Endothelial cell of umbilical vein (primary cell): ENCODE data around the gene GIMAP7. TPM values are rescaled to one million over a fixed set of nuclear protein-coding genes. Genes with fewer than 3 reads are reported as not detected.

Experiments
- BruUV-seq: library from RNA; stranded (reverse); fragments of 400-500 nt; replicated peaks from 2 replicates; lab custom pipeline; 2021; lab: Mats Ljungman, UMichigan
- CTCF ChIA-PET: fragments of 300-600, 350-600 bp; sonication (Branson Sonifier 250); formaldehyde crosslinking; loops from one replicate; lab custom pipeline; 2021; ENCODE audit warnings: antibody characterized with exemption, inconsistent platforms; lab: Charles Lee
- POLR2A ChIA-PET: fragments of 300-600, 350-600 bp; sonication (Branson Sonifier 250); formaldehyde crosslinking; loops from one replicate; lab custom pipeline; 2021; ENCODE audit warnings: antibody characterized with exemption, inconsistent platforms; lab: Charles Lee
- DNase-seq: peaks from one replicate; pipeline ENCODE4 v3.0.0-alpha.2; 2011; ENCODE audit warnings: low read depth, low spot score
- FAIRE-seq: peaks from 2 replicates; lab custom pipeline; 2011; peaks lifted over from hg19 to GRCh38; lab: Jason Lieb, UNC
- H2AFZ ChIP-seq: 2 replicates; pipeline ENCODE4 v1.6.0; 2012; ENCODE audit warnings: low read depth, low read length, control low read depth, inconsistent platforms
- H3K27ac ChIP-seq: 2 replicates; pipeline ENCODE4 v1.5.1; 2011; ENCODE audit warnings: low read depth, mild to moderate bottlenecking, control low read depth, low read length, moderate library complexity; ENCODE audit not compliant: insufficient read depth
- H3K27me3 ChIP-seq, 2 experiments: 2 replicates each; pipeline versions ENCODE4 v1.6.0 to v1.6.1; 2011; ENCODE audit warnings: low read length in 2 of 2, mixed read lengths in 1 of 2; ENCODE audit not compliant: control insufficient read depth in 2 of 2, insufficient read depth in 2 of 2
- H3K36me3 ChIP-seq, 2 experiments: 2 replicates in 1 of 2; 3 replicates in 1 of 2; pipeline ENCODE4 v1.5.1; 2011; ENCODE audit warnings: low read length in 2 of 2, mild to moderate bottlenecking in 1 of 2, moderate library complexity in 1 of 2; ENCODE audit not compliant: control insufficient read depth in 2 of 2, insufficient read depth in 2 of 2; ENCODE audit errors: extremely low read depth in 1 of 2
- H3K4me1 ChIP-seq: 3 replicates; pipeline ENCODE4 v1.5.1; 2011; ENCODE audit warnings: mild to moderate bottlenecking, low read length; ENCODE audit not compliant: control insufficient read depth, insufficient read depth; ENCODE audit errors: extremely low read depth
- H3K4me2 ChIP-seq: 2 replicates; pipeline ENCODE4 v1.6.1; 2011; ENCODE audit warnings: low read length, control low read depth, mixed read lengths; ENCODE audit not compliant: insufficient read depth
- H3K4me3 ChIP-seq, 3 experiments: fragments of 200-600 bp in 1 of 3; sonication (generic), shearing (Covaris generic) in 1 of 3; replicated peaks in 1 of 3; 2 replicates each; pipeline ENCODE4 v1.5.1; 2011 to 2016; ENCODE audit warnings: control low read depth in 3 of 3, low read length in 3 of 3, mild to moderate bottlenecking in 2 of 3, inconsistent platforms in 1 of 3, low read depth in 1 of 3, moderate library complexity in 1 of 3; ENCODE audit not compliant: insufficient read depth in 1 of 3
- H3K79me2 ChIP-seq: 2 replicates; pipeline ENCODE4 v1.6.0; 2012; ENCODE audit warnings: low read length, inconsistent platforms; ENCODE audit not compliant: control insufficient read depth, insufficient read depth
- H3K9ac ChIP-seq: replicated peaks from 2 replicates; pipeline ENCODE3; 2011; ENCODE audit warnings: low read length, control low read depth; ENCODE audit not compliant: insufficient read depth; ENCODE audit errors: extremely low read depth
- H3K9me1 ChIP-seq: replicated peaks from 3 replicates; pipeline ENCODE4 v1.6.0; 2011; ENCODE audit warnings: mild to moderate bottlenecking, low read length; ENCODE audit not compliant: control insufficient read depth, insufficient read depth; ENCODE audit errors: extremely low read depth
- H3K9me3 ChIP-seq: replicated peaks from 2 replicates; pipeline ENCODE4 v1.5.1; 2012; ENCODE audit warnings: low read length, inconsistent platforms; ENCODE audit not compliant: control insufficient read depth, insufficient read depth
- H4K20me1 ChIP-seq: replicated peaks from 2 replicates; pipeline ENCODE3; 2011; ENCODE audit warnings: mild to moderate bottlenecking, low read length; ENCODE audit not compliant: control insufficient read depth, insufficient read depth; ENCODE audit errors: extremely low read depth
- CTCF ChIP-seq, 2 donors: IDR thresholded peaks; 1 replicate in 1 of 2; 2 replicates in 1 of 2; pipeline ENCODE4 v1.5.1; 2011; ENCODE audit warnings: low read length in 2 of 2, mild to moderate bottlenecking in 2 of 2, moderate library complexity in 2 of 2, control low read depth in 1 of 2, inconsistent platforms in 1 of 2, low read depth in 1 of 2; ENCODE audit not compliant: insufficient read depth in 1 of 2; ENCODE audit errors: extremely low read depth in 1 of 2
- EZH2 ChIP-seq: IDR thresholded peaks from 2 replicates; pipeline ENCODE4 v1.6.1; 2012; ENCODE audit warnings: borderline replicate concordance, low read depth, mild to moderate bottlenecking, moderate library complexity, low read length, inconsistent platforms; ENCODE audit not compliant: severe bottlenecking
- FOS ChIP-seq: IDR thresholded peaks from 2 replicates; pipeline ENCODE4 v1.6.1; 2011; ENCODE audit warnings: mild to moderate bottlenecking, low read length, moderate library complexity, borderline replicate concordance; ENCODE audit not compliant: insufficient read depth
- GATA2 ChIP-seq: IDR thresholded peaks from 2 replicates; pipeline ENCODE4 v1.7.0; 2011; ENCODE audit warnings: low read depth, mild to moderate bottlenecking, moderate library complexity, mixed read lengths, low read length; ENCODE audit not compliant: insufficient read length, insufficient read depth
- JUN ChIP-seq: IDR thresholded peaks from 2 replicates; pipeline ENCODE4 v1.6.1; 2011; ENCODE audit warnings: borderline replicate concordance, low read depth; ENCODE audit not compliant: insufficient read length, insufficient read depth
- MAX ChIP-seq: IDR thresholded peaks from 2 replicates; pipeline ENCODE4 v1.6.1; 2011; ENCODE audit not compliant: insufficient read depth, insufficient read length
- MYC ChIP-seq: IDR thresholded peaks from one replicate; pipeline ENCODE4 v1.6.1; 2011; ENCODE audit warnings: mild to moderate bottlenecking, low read depth, low read length
- POLR2A ChIP-seq: IDR thresholded peaks from 2 replicates; pipeline ENCODE4 v1.6.1; 2012; ENCODE audit warnings: low read depth, mild to moderate bottlenecking, control low read depth, low read length
- POLR2AphosphoS5 ChIP-seq: IDR thresholded peaks from 2 replicates; pipeline ENCODE4 v1.6.1; 2012; ENCODE audit warnings: low read depth, mild to moderate bottlenecking, control low read depth, low read length, moderate library complexity; ENCODE audit not compliant: insufficient read depth
- dilution Hi-C: fragments of 300-500 bp; cut with MboI; formaldehyde crosslinking; loops from one replicate; pipeline ENCODE4 v1.15.0; 2019; ENCODE audit warnings: low sequenced_read_pairs; ENCODE audit not compliant: extremely low pct_ligation_motif_present
- intact Hi-C: fragments of 100-400 bp; cut with micrococcal nuclease; formaldehyde crosslinking; loops from one replicate; pipeline ENCODE4 v1.10.0; 2022
- polyA plus RNA-seq, 4 experiments: library from polyadenylated mRNA; depleted of rRNA in 3 of 4; stranded (reverse) in 3 of 4; unstranded in 1 of 4; fragments of >200 nt; gene quantifications; 2 replicates each; pipeline versions ENCODE4 v1.2.1 to v1.2.3, GENCODE V29; 2011 to 2012; ENCODE audit warnings: missing spikeins in 1 of 4
- total RNA-seq: library from RNA; stranded (reverse); gene quantifications from 2 replicates; pipeline ENCODE4 v1.2.3, GENCODE V29; 2021

GIMAP7 gene
- total and polyA plus RNA-seq, 2 donors (not counting 3 experiments of a cell fraction or from before 2014, with no cell fraction given) = 42.4 to 43.4 TPM

- no peak for TF ChIP-seq EZH2
- no peak for TF ChIP-seq GATA2
- TF ChIP-seq CTCF (IDR thresholded peaks at IDR 0.05; ENCODE audit: extremely low read depth in 1 of 2, insufficient read depth in 1 of 2, low read depth in 1 of 2, low read length in 2 of 2) = no peak
- TF ChIP-seq FOS = no peak
- no peak for TF ChIP-seq MYC
- TF ChIP-seq JUN = no peak
- no peak for TF ChIP-seq MAX
- TF ChIP-seq POLR2A = no peak
- no peak for TF ChIP-seq POLR2AphosphoS5
- no TSS peak for BruUV-seq
- peaks cover 22% of the 10 kb centered on the region for H3K4me1 ChIP-seq
- FAIRE-seq = no peak
- H3K36me3 ChIP-seq = peaks cover 14 to 16% of the 10 kb centered on the region in 2 experiments
- H3K9me1 ChIP-seq = no peaks in the 10 kb centered on the region
- no peak for DNase-seq
- ChIA-PET CTCF (interaction anchor here (1.1 to 1.5 kb wide), 3 partner anchors 9 to 19 kb away, joined by 3 to 4 read pairs (median 3); partner anchors contain the start of gene GIMAP8), POLR2A (no interaction called here)
- dilution Hi-C loops = no loop called here
- H3K9ac ChIP-seq = no peak overlapping the region
- H3K9me3 ChIP-seq = no peaks in the 10 kb centered on the region
- no peak overlapping the region for H2AFZ ChIP-seq
- no peaks in the 10 kb centered on the region for H4K20me1 ChIP-seq
- H3K27ac ChIP-seq = no peak overlapping the region
- intact Hi-C loops = loop anchor here (5.0 kb wide), 4 partner anchors 52 to 222 kb away; partner anchors contain the start of genes GIMAP2 and GIMAP6
- no peak overlapping the region for H3K4me2 ChIP-seq
- peaks cover 37% of the 10 kb centered on the region for H3K79me2 ChIP-seq
- no peaks in the 10 kb centered on the region for H3K27me3 ChIP-seq
- no peak overlapping the region for H3K4me3 ChIP-seq
These were observed 49.7 kb upstream of the GIMAP7 start for GRCh38 chr7:150464962-150465361.
